ENCODE data around the gene UNC5B.

- TF ChIP-seq EZH2 (IDR thresholded peaks at IDR 0.05) (no peak), POLR2AphosphoS5 (IDR thresholded peaks at IDR 0.05; ENCODE audit: borderline replicate concordance, low read depth, low read length) (no peak)
Measured at GRCh38 chr10:71324743-71325142, 112.4 kb downstream of the UNC5B start.
